Breast epithelium (tissue), 4 donors: ENCODE measurements around the gene C16orf87. TPM values are rescaled to one million over a fixed set of nuclear protein-coding genes. Genes with fewer than 3 reads are reported as not detected.

Experiments used
- DNase-seq, 2 donors: peaks; one replicate each; pipeline ENCODE4 v3.0.0-alpha.2; 2019; ENCODE audit warnings: low spot score in 2 of 2
- H3K27ac ChIP-seq, 2 donors: fragments of 200-600 bp; sonication (generic) in 1 of 2; one replicate each; pipeline ENCODE4 v1.5.1; 2016 to 2019; ENCODE audit warnings: mild to moderate bottlenecking in 1 of 2
- H3K27me3 ChIP-seq, 2 donors: fragments of 200-600 bp; sonication (generic) in 1 of 2; one replicate each; pipeline versions ENCODE4 v1.5.1 to v1.6.0; 2017 to 2019; ENCODE audit warnings: control low read depth in 1 of 2, mild to moderate bottlenecking in 1 of 2
- H3K36me3 ChIP-seq: fragments of 200-600 bp; one replicate; pipeline ENCODE4 v1.5.1; 2019
- H3K4me1 ChIP-seq, 2 donors: fragments of 200-600 bp; sonication (generic); one replicate each; pipeline ENCODE4 v1.5.1; 2016 to 2019; ENCODE audit warnings: control low read depth in 1 of 2
- H3K4me3 ChIP-seq, 3 donors: fragments of 200-600 bp; sonication (generic); 1 replicate in 2 of 3; 2 replicates in 1 of 3; pipeline ENCODE4 v1.5.1; 2016 to 2019; ENCODE audit warnings: mild to moderate bottlenecking in 3 of 3, moderate library complexity in 2 of 3
- H3K9me3 ChIP-seq, 2 donors: fragments of 200-600 bp; sonication (generic) in 1 of 2; one replicate each; pipeline ENCODE4 v1.5.1; 2016 to 2019; ENCODE audit warnings: control low read depth in 1 of 2
- POLR2A ChIP-seq: fragments of 450-650 bp; IDR thresholded peaks from one replicate; pipeline ENCODE4 v1.6.1; 2016; ENCODE audit warnings: antibody characterized with exemption, mild to moderate bottlenecking, moderate library complexity
- POLR2AphosphoS5 ChIP-seq, 3 donors: sonication (generic); formaldehyde crosslinking; IDR thresholded peaks; one replicate each; pipeline ENCODE4 v1.6.1; 2017; ENCODE audit warnings: antibody characterized with exemption in 3 of 3
- intact Hi-C: fragments of 100-400 bp; cut with DNase I; formaldehyde crosslinking; loops from one replicate; pipeline ENCODE4 v1.15.1; 2023; ENCODE audit warnings: low total_unique reads
- total RNA-seq, 3 donors: library from RNA; depleted of rRNA; stranded (reverse); fragments of >200 nt; gene quantifications; one replicate each; pipeline ENCODE4 v1.1.0, GENCODE V29; 2016
- TF ChIP-seq, protein P1 (sequence below), 3 donors: fragments of 450-650 bp; IDR thresholded peaks; one replicate each; pipeline ENCODE4 v1.5.1; 2016 to 2017; ENCODE audit warnings: antibody characterized with exemption in 3 of 3, mild to moderate bottlenecking in 3 of 3, moderate library complexity in 3 of 3

Gene C16orf87
- total RNA-seq, 3 donors from 2014 or later, result 3.6 to 7.6 (median 5.9) TPM

DNA sequence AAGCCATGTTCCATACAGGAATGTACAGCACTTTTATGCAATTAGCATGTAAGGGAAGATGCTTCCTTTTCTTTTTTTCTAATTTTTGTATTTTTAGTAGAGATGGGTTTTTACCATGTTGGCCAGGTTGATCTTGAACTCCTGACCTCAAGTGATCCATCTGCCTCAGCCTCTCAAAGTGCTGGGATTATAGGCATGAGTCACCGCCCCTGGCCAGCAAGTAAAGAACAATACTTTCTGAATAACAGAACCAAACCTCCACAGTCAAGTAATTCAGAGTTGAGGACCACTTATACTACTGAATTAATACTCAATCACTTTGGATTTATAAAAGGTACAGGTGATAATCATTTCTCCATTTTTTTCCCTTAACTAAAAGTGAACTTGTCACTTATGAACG, 13.0 kb downstream of the C16orf87 start:
- no peak for DNase-seq
- Histone ChIP-seq H3K4me3 (no peak overlapping the region), H3K4me1 (no peaks in the 10 kb centered on the region), H3K36me3 (no peaks in the 10 kb centered on the region), H3K27ac (no peak overlapping the region), H3K9me3 (no peaks in the 10 kb centered on the region), H3K27me3 (no peaks in the 10 kb centered on the region)
- intact Hi-C loops, result no loop called here
- TF ChIP-seq POLR2A (no peak), POLR2AphosphoS5 (IDR thresholded peaks at IDR 0.05) (no peak)
- TF ChIP-seq, protein P1, sequence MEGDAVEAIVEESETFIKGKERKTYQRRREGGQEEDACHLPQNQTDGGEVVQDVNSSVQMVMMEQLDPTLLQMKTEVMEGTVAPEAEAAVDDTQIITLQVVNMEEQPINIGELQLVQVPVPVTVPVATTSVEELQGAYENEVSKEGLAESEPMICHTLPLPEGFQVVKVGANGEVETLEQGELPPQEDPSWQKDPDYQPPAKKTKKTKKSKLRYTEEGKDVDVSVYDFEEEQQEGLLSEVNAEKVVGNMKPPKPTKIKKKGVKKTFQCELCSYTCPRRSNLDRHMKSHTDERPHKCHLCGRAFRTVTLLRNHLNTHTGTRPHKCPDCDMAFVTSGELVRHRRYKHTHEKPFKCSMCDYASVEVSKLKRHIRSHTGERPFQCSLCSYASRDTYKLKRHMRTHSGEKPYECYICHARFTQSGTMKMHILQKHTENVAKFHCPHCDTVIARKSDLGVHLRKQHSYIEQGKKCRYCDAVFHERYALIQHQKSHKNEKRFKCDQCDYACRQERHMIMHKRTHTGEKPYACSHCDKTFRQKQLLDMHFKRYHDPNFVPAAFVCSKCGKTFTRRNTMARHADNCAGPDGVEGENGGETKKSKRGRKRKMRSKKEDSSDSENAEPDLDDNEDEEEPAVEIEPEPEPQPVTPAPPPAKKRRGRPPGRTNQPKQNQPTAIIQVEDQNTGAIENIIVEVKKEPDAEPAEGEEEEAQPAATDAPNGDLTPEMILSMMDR (IDR thresholded peaks at IDR 0.05), result no peak

DNA sequence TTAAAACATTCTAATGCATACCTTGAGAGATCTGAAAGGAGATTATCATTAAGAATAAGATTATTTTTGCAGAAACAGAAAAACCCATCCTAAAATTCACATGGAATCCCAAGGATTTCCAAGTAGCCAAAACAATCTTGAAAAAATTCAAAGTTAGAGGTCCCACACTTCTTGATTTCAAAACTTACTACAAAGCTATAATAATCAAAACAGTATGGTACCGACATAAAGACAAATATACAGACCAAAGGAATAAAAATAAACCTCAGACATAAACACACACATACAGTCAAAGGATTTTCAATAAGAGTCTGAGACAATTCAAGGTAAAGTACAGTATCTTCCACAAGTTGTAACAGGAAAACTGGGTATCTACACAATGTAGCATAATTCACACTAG, 16.2 kb downstream of the C16orf87 start:
- Histone ChIP-seq H3K4me1 (no peaks in the 10 kb centered on the region), H3K4me3 (no peak overlapping the region), H3K9me3 (no peaks in the 10 kb centered on the region), H3K27ac (no peak overlapping the region), H3K27me3 (no peaks in the 10 kb centered on the region), H3K36me3 (no peaks in the 10 kb centered on the region)
- DNase-seq, result no peak
- TF ChIP-seq POLR2A (no peak), POLR2AphosphoS5 (IDR thresholded peaks at IDR 0.05) (no peak)
- TF ChIP-seq, protein P1 (IDR thresholded peaks at IDR 0.05), result no peak
- intact Hi-C loops, result no loop called here

DNA sequence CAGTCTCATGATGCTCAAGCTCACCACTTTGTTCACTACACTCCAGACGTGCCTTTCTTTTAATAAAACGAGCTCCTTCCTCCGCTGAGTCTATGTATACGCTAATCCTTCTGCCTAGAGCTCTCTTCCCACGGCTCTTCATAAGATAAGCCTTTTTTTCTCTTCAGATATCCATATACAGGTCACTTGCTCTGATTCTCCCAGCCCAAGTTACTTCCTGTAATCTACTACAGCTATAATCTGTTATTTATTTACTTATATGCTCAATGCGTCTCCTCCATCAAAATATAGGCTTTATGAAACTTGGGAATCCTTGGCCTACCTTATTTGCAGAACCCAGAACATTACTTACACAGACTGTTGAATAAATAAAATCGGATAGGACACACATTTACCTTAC, 17.4 kb downstream of the C16orf87 start:
- H3K27me3 ChIP-seq, result no peaks in the 10 kb centered on the region
- no peak overlapping the region for H3K27ac ChIP-seq
- no peaks in the 10 kb centered on the region for H3K36me3 ChIP-seq
- H3K4me1 ChIP-seq, result no peaks in the 10 kb centered on the region
- TF ChIP-seq POLR2AphosphoS5 (IDR thresholded peaks at IDR 0.05) (no peak), POLR2A (no peak)
- TF ChIP-seq, protein P1 (IDR thresholded peaks at IDR 0.05), result no peak
- H3K9me3 ChIP-seq, result no peaks in the 10 kb centered on the region
- H3K4me3 ChIP-seq, result no peak overlapping the region
- intact Hi-C loops, result no loop called here
- no peak for DNase-seq

DNA sequence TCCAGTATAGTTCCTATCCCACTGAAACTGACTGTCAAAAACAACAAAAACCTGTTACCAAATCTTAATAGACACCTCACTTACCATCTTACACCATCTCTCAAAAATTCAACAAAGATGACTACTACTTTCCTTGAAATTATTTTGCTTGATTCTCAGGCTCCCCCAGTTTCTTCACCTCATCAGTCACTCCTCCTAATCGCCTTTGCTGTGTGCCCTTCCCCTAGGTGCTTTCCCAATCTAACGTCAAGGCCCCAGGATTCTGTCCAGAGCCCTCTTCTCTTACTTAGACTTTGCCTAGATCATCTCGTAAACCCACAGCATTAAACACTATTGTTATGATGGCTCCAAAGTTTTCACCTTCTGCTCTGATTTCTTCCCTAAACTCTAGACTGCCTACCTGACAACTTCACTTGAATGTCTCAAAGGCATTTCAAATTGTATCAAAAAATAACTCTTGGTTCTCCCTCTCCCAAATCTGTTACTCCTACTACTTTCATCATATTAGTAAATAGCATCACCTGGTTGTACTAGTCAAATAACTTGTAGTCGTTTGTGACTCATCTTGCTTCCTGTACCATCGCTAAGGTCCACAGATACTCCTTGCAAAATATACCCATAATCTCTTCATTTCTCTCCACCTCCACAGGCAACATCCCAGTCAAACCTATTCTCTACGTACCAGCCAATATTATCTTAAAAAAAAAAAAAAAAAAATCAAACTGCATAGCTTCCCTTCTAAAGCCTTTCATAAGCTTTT, 18.0 kb downstream of the C16orf87 start:
- intact Hi-C loops, result no loop called here
- no peak for TF ChIP-seq POLR2AphosphoS5 (IDR thresholded peaks at IDR 0.05)
- no peak for TF ChIP-seq POLR2A
- TF ChIP-seq, protein P1 (IDR thresholded peaks at IDR 0.05), result no peak
- no peaks in the 10 kb centered on the region for H3K27me3 ChIP-seq

DNA sequence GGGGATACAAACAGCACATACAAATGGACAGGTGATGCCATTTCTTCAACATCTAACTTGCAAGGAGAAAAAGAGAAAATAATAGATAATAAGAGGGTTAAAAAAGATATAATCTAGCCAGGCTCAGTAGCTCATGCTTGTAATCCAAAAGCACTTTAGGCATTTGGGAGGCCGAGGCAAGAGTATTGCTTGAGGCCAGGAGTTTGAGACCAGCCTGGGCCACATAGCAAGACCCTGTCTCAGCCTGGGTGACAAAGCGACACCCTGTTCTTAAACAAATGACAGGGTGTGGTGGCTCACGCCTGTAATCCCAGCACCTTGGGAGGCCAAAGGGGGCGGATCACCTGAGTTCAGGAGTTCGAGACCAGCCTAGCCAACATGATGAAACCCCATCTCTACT, 19.3 kb downstream of the C16orf87 start:
- Histone ChIP-seq H3K27ac (no peak overlapping the region), H3K9me3 (no peaks in the 10 kb centered on the region), H3K4me1 (no peaks in the 10 kb centered on the region), H3K4me3 (no peak overlapping the region), H3K27me3 (no peaks in the 10 kb centered on the region), H3K36me3 (no peaks in the 10 kb centered on the region)
- TF ChIP-seq, protein P1 (IDR thresholded peaks at IDR 0.05), result no peak
- TF ChIP-seq POLR2AphosphoS5 (IDR thresholded peaks at IDR 0.05) (no peak), POLR2A (no peak)
- no peak for DNase-seq
- intact Hi-C loops, result no loop called here

More for the DNA sequence above, 18.0 kb downstream of the C16orf87 start:
- Histone ChIP-seq H3K9me3 (no peaks in the 10 kb centered on the region), H3K4me3 (no peak overlapping the region), H3K36me3 (no peaks in the 10 kb centered on the region), H3K4me1 (no peaks in the 10 kb centered on the region), H3K27ac (no peak overlapping the region)
- no peak for DNase-seq
